Fibroblast of skin of scalp (primary cell): ENCODE measurements around the gene H6PD.

Experiments
- DNase-seq: peaks from one replicate; pipeline ENCODE4 v3.0.0-alpha.2; 2013

H6PD gene

GRCh38 chr1:9298282-9298681, 63.7 kb downstream of the H6PD start:
- DNase-seq: no peak

GRCh38 chr1:9299571-9300541, 65.3 kb downstream of the H6PD start:
- peak; percentile 71 for DNase-seq

- no peak for DNase-seq
Measured at GRCh38 chr1:9300573-9300972, 66.0 kb downstream of the H6PD start.

GRCh38 chr1:9302745-9303524, 68.4 kb downstream of the H6PD start:
- peak; percentile 94 for DNase-seq

- no peak for DNase-seq
Measured at GRCh38 chr1:9303916-9304315, 69.3 kb downstream of the H6PD start.

- DNase-seq: no peak
Measured at GRCh38 chr1:9305216-9305615, 70.6 kb downstream of the H6PD start.

GRCh38 chr1:9306006-9306405, 71.4 kb downstream of the H6PD start:
- no peak for DNase-seq

- DNase-seq: no peak
Measured at GRCh38 chr1:9307303-9307702, 72.7 kb downstream of the H6PD start.

GRCh38 chr1:9308236-9308785, 73.7 kb downstream of the H6PD start:
- DNase-seq: no peak

- DNase-seq: no peak
Measured at GRCh38 chr1:9309080-9309479, 74.5 kb downstream of the H6PD start.

GRCh38 chr1:9309991-9310390, 75.4 kb downstream of the H6PD start:
- DNase-seq: no peak

- DNase-seq: no peak
Measured at GRCh38 chr1:9311029-9311428, 76.5 kb downstream of the H6PD start.

- no peak for DNase-seq
Measured at GRCh38 chr1:9311479-9311878, 76.9 kb downstream of the H6PD start.

GRCh38 chr1:9312168-9312720, 77.7 kb downstream of the H6PD start:
- no peak for DNase-seq

- no peak for DNase-seq
Measured at GRCh38 chr1:9313576-9313975, 79.0 kb downstream of the H6PD start.

- no peak for DNase-seq
Measured at GRCh38 chr1:9314111-9314510, 79.5 kb downstream of the H6PD start.

- DNase-seq: no peak
Measured at GRCh38 chr1:9314711-9315379, 80.3 kb downstream of the H6PD start.

GRCh38 chr1:9315411-9316079, 81.0 kb downstream of the H6PD start:
- no peak for DNase-seq

GRCh38 chr1:9316080-9316444, 81.5 kb downstream of the H6PD start:
- DNase-seq: no peak

GRCh38 chr1:9316512-9316911, 81.9 kb downstream of the H6PD start:
- DNase-seq: no peak

GRCh38 chr1:9317072-9317471, 82.5 kb downstream of the H6PD start:
- no peak for DNase-seq
